ENCODE results near the gene PHC3. TPM values are rescaled to one million over a fixed set of nuclear protein-coding genes. Genes with fewer than 3 reads are reported as not detected.

Gene PHC3
- total and polyA plus RNA-seq, 8 donors = 4.7 to 253 (median 92.5) TPM

DNA sequence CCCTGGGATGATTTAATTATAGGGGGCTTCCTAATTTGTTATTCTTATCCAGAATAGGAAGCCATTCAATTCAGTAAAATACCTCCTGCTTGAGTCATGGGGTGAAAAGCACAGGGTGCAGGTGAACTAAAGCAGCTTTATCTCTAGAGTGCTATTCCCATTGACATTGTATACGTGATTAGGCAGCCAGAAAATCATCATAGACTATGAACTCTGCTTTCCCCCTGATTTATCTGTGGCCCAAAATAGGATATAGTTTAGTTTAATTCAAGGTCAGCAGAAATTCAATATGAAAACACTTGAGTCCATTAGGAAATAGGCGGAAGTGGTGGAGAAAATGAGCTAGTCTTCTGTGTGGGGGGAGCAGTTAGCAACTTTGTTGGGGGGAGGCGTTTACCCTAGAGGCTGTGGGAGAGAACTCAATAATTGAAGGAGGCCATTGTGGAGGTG is 22.5 kb upstream of the PHC3 start:
- H3K27me3 ChIP-seq = no peaks in the 10 kb centered on the region
- H3K27ac ChIP-seq = no peak overlapping the region
- peak in 1 of 2 donors; percentile 32 for DNase-seq
- intact Hi-C loops (cut with DNase I; ENCODE audit: low total_unique reads) = no loop called here
- no peak overlapping the region for H3K4me3 ChIP-seq
- no peaks in the 10 kb centered on the region for H3K36me3 ChIP-seq
- TF ChIP-seq POLR2A (IDR thresholded peaks at IDR 0.05) (no peak), POLR2AphosphoS5 (IDR thresholded peaks at IDR 0.05) (no peak), EP300 (IDR thresholded peaks at IDR 0.05) (no peak)
- TF ChIP-seq, protein P1, sequence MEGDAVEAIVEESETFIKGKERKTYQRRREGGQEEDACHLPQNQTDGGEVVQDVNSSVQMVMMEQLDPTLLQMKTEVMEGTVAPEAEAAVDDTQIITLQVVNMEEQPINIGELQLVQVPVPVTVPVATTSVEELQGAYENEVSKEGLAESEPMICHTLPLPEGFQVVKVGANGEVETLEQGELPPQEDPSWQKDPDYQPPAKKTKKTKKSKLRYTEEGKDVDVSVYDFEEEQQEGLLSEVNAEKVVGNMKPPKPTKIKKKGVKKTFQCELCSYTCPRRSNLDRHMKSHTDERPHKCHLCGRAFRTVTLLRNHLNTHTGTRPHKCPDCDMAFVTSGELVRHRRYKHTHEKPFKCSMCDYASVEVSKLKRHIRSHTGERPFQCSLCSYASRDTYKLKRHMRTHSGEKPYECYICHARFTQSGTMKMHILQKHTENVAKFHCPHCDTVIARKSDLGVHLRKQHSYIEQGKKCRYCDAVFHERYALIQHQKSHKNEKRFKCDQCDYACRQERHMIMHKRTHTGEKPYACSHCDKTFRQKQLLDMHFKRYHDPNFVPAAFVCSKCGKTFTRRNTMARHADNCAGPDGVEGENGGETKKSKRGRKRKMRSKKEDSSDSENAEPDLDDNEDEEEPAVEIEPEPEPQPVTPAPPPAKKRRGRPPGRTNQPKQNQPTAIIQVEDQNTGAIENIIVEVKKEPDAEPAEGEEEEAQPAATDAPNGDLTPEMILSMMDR (IDR thresholded peaks at IDR 0.05) = no peak
- H3K4me1 ChIP-seq = no peaks in the 10 kb centered on the region
- WGBS, 5 donors = 53 to 63% (median 59%) methylated on average over 3 of the region's 3 CpGs
- no peaks in the 10 kb centered on the region for H3K9me3 ChIP-seq

DNA sequence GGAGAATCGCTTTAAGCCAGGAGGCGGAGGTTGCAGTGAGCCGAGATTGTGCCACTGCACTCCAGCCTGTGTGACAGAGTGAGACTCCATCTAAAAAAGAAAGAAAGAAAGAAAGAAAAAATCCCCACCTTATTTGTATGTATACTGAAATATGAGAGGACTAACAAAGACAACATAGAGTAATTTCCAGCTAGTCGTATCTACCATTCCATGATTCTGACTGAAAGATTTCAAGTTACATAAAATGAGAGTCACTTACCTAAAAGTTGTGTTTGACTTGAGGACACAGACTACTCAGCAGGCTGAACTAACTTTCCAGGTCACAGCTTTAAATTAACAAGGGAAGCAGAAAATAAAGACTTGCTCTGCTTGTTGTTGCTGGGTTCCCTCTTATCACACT is 21.9 kb upstream of the PHC3 start:
- intact Hi-C loops (cut with DNase I; ENCODE audit: low total_unique reads) = no loop called here
- Histone ChIP-seq H3K4me3 (no peak overlapping the region), H3K36me3 (no peaks in the 10 kb centered on the region), H3K4me1 (no peaks in the 10 kb centered on the region), H3K9me3 (no peaks in the 10 kb centered on the region), H3K27me3 (no peaks in the 10 kb centered on the region), H3K27ac (no peak overlapping the region)
- TF ChIP-seq POLR2A (IDR thresholded peaks at IDR 0.05) (no peak), EP300 (IDR thresholded peaks at IDR 0.05) (no peak), POLR2AphosphoS5 (IDR thresholded peaks at IDR 0.05) (no peak)
- TF ChIP-seq, protein P1 (IDR thresholded peaks at IDR 0.05) = no peak
- DNase-seq = no peak
- 58 to 84% (median 73%) methylated on average over 4 of the region's 4 CpGs for WGBS, 5 donors

DNA sequence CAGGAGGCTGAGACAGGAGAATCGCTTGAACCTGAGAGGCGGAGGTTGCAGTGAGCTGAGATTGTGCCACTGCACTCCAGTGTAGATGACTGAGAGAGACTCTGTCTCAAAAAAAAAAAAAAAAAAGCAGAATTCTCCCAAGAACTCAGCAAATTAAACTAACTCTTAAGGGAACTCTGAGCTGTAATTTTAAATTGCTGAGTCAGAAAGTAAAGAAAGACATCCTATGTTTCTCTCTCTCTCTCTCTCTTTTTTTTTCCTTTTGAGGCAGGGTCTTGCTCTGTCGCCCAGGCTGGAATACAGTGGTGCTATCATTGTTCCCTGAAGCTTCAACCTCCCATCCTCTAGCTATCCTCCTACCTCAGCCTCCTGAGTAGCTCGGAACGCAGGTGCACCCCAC is 20.0 kb upstream of the PHC3 start:
- TF ChIP-seq, protein P1 (IDR thresholded peaks at IDR 0.05) = no peak
- TF ChIP-seq EP300 (IDR thresholded peaks at IDR 0.05) = no peak
- no peak for TF ChIP-seq POLR2AphosphoS5 (IDR thresholded peaks at IDR 0.05)
- no peak for TF ChIP-seq POLR2A (IDR thresholded peaks at IDR 0.05)
- intact Hi-C loops (cut with DNase I; ENCODE audit: low total_unique reads) = no loop called here

DNA sequence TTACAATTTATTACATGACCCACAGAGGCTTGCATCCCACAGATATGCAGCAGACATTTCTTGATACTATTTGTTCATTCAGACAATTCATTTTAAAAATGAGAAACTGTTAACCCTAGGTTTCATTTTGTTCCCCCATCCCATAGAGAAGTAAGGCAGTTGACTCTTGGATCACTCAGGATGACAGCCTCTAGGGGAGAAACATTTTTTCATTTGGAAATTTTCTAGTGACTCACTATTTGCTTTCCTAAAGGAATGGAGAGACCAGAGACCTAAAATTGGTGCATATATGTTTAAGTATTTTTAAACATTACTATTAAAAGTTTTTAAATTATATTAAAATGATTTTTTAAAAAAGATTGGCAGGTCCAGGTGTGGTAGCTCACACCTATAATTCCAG is 19.5 kb upstream of the PHC3 start:
- intact Hi-C loops (cut with DNase I; ENCODE audit: low total_unique reads) = no loop called here
- TF ChIP-seq, protein P1 (IDR thresholded peaks at IDR 0.05) = no peak
- TF ChIP-seq EP300 (IDR thresholded peaks at IDR 0.05) (no peak), POLR2AphosphoS5 (IDR thresholded peaks at IDR 0.05) (no peak), POLR2A (IDR thresholded peaks at IDR 0.05) (no peak)
- H3K27ac ChIP-seq = no peak overlapping the region
- no peak for DNase-seq
- H3K4me1 ChIP-seq = no peaks in the 10 kb centered on the region
- no peaks in the 10 kb centered on the region for H3K27me3 ChIP-seq
- H3K4me3 ChIP-seq = no peak overlapping the region
- H3K9me3 ChIP-seq = no peaks in the 10 kb centered on the region
- no peaks in the 10 kb centered on the region for H3K36me3 ChIP-seq

More for the DNA sequence above, 20.0 kb upstream of the PHC3 start:
- Histone ChIP-seq H3K36me3 (no peaks in the 10 kb centered on the region), H3K27ac (no peak overlapping the region), H3K9me3 (no peaks in the 10 kb centered on the region), H3K27me3 (no peaks in the 10 kb centered on the region), H3K4me1 (no peaks in the 10 kb centered on the region), H3K4me3 (no peak overlapping the region)
- 88 to 94% (median 91%) methylated on average over 5 of the region's 5 CpGs for WGBS, 5 donors
- DNase-seq = no peak
